CD4-positive, alpha-beta T cell treated with Interleukin-6 for 4 hours (primary cell): ENCODE data around the gene ILF3.
A peak's percentile ranks its signal among the peaks of the same experiment; 100 is the strongest.
"Not testable (repeated sequence)": the region's sequence is repeated elsewhere in the genome, so short reads cannot be mapped to it uniquely, and the experiment has no call there.

Experiments used
- DNase-seq: peaks from one replicate; pipeline ENCODE4 v3.0.0-alpha.2; 2020; ENCODE audit warnings: mixed read lengths

Gene ILF3

DNA sequence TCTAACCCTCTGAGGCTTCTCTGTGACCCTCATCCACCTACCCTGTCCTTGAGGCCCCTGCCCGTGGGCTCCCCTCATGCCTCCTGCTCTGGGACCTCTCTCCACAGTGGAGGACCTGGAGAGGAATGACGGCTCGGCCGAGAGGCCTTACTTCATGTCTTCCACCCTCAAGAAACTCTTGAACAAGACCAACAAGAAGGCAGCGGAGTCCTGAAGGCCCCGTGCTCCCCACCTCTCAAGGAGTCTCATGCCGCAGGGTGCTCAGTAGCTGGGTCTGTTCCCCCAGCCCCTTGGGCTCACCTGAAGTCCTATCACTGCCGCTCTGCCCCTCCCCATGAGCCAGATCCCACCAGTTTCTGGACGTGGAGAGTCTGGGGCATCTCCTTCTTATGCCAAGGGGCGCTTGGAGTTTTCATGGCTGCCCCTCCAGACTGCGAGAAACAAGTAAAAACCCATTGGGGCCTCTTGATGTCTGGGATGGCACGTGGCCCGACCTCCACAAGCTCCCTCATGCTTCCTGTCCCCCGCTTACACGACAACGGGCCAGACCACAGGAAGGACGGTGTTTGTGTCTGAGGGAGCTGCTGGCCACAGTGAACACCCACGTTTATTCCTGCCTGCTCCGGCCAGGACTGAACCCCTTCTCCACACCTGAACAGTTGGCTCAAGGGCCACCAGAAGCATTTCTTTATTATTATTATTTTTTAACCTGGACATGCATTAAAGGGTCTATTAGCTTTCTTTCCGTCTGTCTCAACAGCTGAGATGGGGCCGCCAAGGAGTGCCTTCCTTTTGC is 10.8 kb upstream of the ILF3 start:
- DNase-seq = no peak

- DNase-seq = no peak
Measured at GRCh38 chr19:10643968-10644259, 10.2 kb upstream of the ILF3 start.

DNA sequence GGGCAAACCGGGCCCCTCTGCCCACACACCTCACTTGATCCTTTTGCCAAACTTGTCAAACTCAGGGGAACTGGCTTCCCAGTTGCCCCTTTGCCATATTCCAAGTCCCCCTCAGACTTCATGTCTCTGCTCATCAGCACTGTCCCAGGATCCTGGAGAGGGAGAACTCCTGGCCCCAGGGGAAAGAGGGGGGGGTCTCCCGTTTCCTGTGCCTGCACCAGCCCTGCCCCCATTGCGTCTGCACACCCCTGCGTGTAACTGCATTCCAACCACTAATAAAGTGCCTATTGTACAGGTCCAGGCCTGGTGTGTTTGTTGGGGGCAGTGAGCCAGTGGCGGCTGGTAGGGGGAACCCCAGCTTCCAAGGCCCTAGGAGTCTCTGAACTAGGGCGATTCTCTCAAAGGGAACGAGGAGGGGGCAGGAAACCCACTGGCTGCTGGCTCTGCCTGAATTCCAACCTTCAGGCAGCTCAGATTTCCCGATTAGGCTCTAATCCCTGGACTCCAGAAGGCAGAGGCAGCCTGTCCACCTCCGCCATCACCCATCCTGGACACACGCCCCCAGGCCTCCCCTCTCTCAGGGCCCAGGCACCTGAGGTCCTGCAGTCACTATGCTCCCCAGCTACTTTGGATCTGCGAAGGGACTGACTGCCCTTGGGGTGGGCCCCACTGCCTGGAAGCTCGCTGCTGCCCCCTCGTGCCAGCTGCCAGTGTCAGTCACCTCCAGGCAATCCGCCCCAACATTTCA is 9.7 kb upstream of the ILF3 start:
- DNase-seq = peak; percentile 91

DNA sequence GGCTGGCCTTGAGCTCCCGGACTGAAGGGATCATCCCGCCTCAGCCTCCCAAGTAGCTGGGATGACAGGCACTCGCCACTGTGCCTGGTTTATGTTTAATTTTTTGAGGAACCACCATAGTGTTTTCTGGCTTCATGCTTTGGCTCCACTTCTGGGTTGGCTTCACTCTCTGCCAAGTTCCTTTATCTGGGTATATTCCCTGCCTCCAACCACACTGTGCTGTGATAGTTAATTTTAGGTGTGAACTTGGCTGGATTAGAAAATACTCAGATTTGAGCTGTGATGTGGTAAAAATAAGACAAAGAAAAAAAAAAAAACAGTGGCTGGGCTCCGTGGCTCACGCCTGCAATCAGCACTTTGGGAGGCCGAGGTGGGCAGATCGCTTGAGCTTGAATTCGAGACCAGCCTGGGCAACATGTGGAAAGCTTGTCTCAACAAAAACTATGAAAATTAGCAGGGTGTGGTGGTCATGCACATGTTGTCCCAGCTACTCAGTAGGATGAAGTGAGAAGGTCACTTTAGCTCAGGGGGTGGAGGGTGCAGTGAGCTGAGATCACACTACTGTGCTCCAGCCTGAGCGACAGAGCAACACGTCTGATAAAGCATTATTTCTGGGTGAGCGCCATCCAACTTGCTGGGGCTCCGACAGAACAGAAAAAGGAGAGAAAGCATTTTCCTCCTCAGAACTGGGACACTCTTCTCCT is 7.5 kb upstream of the ILF3 start:
- no peak for DNase-seq

GRCh38 chr19:10648360-10648759 is 5.8 kb upstream of the ILF3 start:
- no peak for DNase-seq

DNA sequence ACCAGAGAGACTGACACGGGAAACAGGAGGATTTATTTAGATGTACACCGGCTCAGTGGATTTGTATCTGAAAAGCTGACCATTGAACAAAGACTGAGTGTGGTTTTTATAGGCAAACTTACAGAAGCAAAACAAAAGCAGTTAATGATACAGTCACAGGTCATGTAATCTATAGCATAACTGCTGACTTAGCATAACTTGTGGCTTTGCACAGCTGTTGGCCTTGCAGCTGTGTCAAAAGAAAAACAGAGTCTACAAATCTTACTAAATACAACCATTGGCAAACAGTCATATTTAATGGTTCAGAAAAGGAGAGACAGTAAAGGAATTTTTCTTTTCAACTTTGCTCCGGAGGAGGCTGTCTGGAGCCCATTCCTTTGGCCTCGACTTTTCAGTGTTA is 2.3 kb upstream of the ILF3 start:
- DNase-seq = no peak

- DNase-seq = no peak
Measured at GRCh38 chr19:10653482-10653731, 739 bp upstream of the ILF3 start.

DNA sequence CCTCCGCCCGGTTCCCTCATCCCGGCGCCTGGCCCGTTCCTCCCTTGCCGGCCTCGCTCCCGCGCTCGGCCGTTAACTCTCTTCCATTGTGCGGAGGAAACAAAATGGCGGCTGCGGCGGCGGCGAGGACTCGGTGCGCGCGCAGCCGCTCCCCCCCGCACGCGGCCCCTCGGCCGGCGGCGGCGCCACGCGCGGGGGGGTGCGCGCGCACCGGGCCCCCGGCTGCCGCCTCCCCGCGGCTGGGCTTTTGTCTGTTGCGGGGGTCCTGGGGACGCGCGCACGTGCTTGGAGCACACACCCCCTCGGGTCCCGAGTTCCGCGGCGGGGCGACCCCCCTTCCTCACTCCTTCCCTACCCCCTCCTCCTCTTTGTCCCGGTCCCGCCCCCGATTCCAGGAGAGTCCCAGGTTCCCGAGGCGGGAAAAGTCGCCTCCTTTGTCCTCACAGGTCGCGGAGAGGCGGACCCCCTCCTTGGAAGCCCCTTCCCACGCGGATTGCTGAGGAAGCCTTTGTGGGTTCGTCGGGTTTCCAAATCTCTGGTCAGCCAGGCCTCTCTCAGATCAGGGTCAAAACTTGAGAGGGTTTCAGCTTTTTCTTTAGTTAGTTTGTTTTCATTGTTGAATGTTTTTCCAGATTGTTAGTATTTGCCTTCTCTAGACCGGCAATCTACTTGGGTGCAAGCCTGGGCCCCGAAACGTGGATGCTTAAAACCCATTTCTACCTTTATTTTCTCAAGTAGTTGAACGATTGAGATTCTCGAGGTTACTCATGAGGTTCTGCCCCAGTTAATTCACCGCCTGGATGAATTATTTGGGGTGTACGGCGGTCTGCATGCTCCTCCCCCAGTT is 687 bp downstream of the ILF3 start:
- DNase-seq = peak; percentile 62

- no peak for DNase-seq
Measured at GRCh38 chr19:10655457-10656312, 1.5 kb downstream of the ILF3 start.

GRCh38 chr19:10660346-10660745 is 6.2 kb downstream of the ILF3 start:
- no peak for DNase-seq

DNA sequence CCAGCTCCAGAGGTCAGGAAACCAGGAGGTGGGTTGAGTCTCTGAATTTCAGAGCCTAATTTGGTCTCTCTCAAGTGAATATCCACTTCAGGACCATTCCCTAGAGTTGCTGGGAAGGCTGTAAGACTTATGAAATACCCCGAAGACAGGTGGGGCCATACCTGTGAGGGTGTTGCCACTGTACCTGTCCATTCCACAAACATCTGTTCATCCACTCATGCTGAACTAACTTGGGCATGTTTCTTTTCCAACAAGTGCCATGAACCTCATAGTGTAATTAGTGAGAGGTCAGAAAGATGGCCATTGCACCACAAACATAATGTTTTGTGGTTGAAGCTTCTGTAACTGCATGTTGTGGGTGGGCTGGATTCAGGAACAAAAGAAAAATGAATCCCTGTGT is 7.8 kb downstream of the ILF3 start:
- DNase-seq = no peak

DNA sequence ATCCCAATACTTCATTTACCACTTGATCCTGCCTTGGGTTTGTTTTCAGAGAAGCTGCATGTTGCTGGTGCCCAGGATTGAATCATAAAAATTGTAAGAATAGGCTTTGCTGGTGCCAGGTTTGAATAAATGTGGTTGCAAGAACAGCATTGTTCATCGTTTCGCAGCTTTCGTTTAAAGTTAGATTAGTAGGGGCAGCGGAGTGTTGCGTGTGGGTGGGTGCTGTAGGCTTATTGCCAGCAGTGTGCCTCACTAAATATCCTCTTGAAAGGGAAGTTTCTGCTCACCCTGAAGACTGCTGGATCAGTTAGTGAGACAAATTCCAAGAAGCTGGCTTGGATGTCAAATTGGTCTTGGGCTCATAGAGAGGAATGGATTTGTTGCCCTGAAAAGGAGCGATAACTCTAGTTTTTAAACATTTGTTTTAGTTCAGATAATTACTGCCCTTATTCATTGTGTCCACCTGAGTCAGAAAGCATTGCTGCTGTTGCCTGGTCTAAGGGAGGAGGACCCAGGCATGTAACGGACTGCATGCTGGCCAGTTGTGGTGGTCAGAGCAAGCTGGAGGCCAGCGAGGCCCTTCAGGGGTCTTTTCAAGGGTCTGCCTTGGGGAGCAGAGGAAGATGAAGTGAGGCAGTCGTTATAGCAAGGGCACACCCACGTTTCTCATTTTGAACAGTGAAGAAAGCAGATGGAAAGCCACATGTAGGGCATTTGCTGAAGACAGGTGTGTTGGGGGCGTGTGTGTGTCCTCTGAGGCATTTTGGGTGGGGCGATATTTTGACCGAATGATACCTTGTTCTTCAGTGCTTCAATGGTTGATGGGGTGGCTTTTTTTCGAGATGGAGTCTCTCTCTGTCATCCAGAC is 8.5 kb downstream of the ILF3 start:
- DNase-seq = no peak

- DNase-seq = not testable (repeated sequence)
Measured at GRCh38 chr19:10663252-10663563, 9.1 kb downstream of the ILF3 start.

- DNase-seq = no peak
Measured at GRCh38 chr19:10667867-10668266, 13.7 kb downstream of the ILF3 start.

DNA sequence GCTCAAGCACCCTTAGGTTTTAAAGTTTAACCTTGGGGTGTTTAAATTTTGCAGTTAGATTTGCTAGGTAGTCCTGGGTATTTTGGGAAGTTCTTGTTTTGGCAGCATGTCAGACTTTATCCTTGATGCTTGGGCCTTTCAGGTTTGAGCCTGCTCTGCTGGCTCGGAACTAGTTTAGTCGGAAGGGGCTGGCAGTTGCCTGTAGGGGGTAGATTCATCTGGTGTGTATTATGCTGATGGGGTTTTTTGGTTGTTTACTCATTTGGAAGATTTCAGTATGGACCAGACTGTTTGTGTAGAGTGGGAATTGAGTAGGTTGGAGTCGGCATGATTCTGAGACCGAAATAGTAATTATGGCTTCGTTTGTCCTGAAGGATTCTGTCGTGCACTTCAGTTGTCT is 15.1 kb downstream of the ILF3 start:
- DNase-seq = no peak

- DNase-seq = no peak
Measured at GRCh38 chr19:10670182-10670581, 16.0 kb downstream of the ILF3 start.

DNA sequence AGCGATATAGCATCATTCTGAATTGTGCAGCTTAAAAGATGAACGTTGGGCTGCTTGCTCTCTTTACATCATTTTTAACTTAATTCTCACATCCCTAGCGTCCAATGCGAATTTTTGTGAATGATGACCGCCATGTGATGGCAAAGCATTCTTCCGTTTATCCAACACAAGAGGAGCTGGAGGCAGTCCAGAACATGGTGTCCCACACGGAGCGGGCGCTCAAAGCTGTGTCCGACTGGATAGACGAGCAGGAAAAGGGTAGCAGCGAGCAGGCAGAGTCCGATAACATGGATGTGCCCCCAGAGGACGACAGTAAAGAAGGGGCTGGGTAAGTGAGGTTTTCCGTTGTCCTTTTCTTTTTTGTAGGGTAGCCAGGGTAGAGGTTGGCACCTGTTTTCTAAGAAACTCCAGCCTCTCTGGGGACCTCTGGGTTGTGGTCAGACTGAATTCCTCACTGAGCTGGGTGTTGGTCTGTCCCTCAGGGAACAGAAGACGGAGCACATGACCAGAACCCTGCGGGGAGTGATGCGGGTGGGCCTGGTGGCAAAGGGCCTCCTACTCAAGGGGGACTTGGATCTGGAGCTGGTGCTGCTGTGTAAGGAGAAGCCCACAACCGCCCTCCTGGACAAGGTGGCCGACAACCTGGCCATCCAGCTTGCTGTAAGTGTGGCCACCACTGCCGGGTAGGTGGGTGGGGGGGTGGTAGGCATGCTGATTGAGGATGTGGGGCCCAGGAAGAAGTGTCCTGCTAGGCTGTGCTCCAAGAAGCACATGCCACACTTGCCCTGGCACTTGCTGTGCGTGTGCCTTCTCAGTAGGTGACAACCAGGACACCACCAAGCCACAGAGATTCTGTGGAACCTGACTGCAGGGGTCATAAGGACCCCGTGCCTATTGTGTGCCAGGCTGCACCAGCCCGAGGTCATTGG is 17.0 kb downstream of the ILF3 start:
- DNase-seq = no peak

- DNase-seq = not testable (repeated sequence)
Measured at GRCh38 chr19:10671922-10672321, 17.8 kb downstream of the ILF3 start.

GRCh38 chr19:10675214-10675613 is 21.1 kb downstream of the ILF3 start:
- not testable (repeated sequence) for DNase-seq

GRCh38 chr19:10677751-10678150 is 23.6 kb downstream of the ILF3 start:
- DNase-seq = no peak
